Astrocyte of the hippocampus (primary cell): ENCODE results near the gene TPSB2.

ENCODE experiments used
- DNase-seq: peaks from one replicate; pipeline ENCODE4 v3.0.0; 2011; ENCODE audit warnings: low read depth, low spot score

TPSB2 gene

GRCh38 chr16:1182950-1183907, 46.8 kb downstream of the TPSB2 start:
- peak; percentile 79 for DNase-seq

- DNase-seq, result peak; percentile 93
Measured at GRCh38 chr16:1182316-1182671, 47.7 kb downstream of the TPSB2 start.

GRCh38 chr16:1181404-1182315, 48.3 kb downstream of the TPSB2 start:
- DNase-seq, result peak; percentile 42

DNA sequence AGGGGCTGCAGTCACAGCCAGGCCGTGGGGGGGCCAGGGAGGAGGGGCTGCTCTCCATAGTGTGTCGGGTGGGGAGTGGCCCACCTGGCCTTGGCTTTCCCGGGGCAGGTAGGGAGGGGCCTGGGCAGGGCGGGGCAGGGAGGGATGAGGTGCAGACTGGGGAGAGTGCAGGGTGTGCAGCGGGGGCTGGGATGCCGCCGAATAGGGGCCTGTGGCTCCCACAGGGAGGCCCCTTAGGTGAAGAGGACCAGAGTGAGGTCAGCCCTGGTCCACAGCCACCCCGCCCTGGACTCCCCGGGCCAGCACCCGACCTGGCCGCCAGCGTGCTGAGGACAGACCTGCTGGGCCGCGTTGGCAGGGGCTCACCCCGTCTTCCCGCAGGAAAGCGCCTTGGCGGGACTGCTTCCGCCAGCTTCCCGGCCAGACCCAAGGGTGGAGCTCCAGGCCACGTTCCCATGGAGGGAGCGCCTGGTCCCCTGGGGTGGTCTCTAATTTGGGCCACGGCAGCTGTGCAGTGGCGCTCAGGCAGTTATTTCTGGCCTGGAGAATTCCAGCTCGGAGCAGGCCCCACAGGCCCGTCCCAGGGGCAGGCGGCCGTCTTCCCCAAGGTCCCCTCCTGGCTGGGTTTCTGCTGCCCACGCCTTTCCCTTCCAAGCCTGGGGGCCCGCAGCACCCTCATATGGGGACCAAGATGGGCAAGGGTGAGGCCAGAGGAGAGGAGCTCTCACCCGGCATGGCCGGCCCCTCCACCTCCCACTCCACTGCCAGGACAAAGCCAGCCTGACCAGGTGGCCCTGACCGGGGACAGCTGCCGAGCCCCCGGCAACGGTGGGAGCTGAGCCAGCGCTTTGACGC, 49.2 kb downstream of the TPSB2 start:
- DNase-seq, result no peak
